Measurements from ENCODE around the gene KLHL22.
A peak's percentile ranks its signal among the peaks of the same experiment; 100 is the strongest.
"Not testable (repeated sequence)": the region's sequence is repeated elsewhere in the genome, so short reads cannot be mapped to it uniquely, and the experiment has no call there.

Gene KLHL22

GRCh38 chr22:20400606-20401375, 94.8 kb downstream of the KLHL22 start:
- no peak for DNase-seq (ENCODE audit: low read depth in 3 of 3)

DNA sequence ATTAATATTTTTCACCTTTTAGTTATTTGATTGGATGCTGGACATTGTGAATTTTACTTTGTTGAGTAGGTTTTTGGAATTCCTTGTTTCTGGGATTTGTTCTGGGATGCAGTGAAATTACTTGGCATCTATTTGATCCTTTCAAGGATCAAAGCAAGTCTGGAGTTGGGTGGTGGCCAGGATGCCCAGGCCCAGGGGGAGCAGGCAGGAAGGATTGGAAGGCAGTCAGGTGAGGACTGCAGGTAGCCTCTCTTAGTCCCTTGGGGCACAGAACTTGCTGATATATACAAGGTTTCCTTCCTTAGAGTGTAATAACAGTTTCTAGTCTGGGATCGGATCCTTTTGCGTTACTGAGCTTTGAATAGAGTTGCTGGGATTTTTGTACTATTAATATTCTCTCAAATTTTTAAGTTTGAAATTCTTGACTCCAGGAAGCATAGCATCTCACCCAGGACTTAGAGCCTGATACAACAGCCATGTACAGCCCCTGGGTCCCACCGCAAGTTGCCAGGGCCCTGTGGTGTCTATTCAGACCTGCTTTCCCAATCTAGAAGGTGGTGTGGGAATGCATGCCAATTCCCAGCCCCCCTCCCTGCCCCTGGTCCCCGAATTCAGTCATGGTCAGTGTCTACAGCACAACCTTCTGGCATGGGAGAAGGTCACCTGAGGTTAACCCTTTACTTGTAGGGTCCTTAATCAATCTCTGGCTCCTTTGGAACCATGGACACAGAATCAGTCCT, 95.6 kb downstream of the KLHL22 start:
- DNase-seq (ENCODE audit: low read depth in 3 of 3): no peak

GRCh38 chr22:20398420-20398819, 97.2 kb downstream of the KLHL22 start:
- no peak for DNase-seq (ENCODE audit: low read depth in 3 of 3)

DNA sequence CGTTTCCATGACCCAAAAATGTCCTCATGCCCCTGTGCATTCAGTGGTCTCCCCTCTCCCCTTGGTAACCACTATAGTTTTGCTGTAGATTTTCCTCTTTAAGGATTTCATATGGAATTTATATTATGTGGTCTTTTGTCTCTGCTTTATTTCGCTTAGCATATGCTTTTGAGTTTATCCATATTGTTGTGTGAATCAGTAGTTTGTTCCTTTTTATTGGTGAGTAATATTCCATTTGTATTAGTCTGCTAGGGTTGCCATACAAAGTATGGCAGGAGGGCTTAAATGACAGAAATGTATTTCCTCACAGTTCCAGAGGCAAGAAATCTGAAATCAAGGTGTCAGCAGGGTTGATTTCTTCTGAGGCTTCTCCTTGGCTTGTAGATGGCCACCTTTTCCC, 98.1 kb downstream of the KLHL22 start:
- DNase-seq (ENCODE audit: low read depth in 3 of 3): no peak

DNA sequence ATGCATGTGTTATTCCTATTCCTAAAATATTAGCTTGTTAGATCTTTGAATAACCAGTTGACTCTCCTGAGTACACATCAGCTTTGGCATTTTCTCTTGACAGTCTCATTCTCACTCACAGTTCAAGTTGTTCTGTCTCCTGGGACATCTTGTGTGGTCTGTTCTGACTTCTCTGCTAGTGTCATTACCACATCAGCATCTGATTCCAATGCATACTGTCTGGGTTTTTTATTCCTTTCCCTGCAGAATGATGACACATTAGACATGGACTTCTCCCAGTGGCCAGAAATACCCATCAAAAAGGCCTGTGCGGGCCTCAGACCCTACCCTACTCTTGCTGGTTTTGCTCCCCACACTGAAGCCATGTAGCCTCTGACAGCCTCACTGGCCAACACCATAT, 99.0 kb downstream of the KLHL22 start:
- DNase-seq (ENCODE audit: low read depth in 3 of 3): no peak

GRCh38 chr22:20395907-20396287, 99.7 kb downstream of the KLHL22 start:
- no peak for DNase-seq (ENCODE audit: low read depth in 3 of 3)

- DNase-seq (ENCODE audit: low read depth in 3 of 3): no peak
Measured at GRCh38 chr22:20395181-20395906, 100.3 kb downstream of the KLHL22 start.

- DNase-seq (ENCODE audit: low read depth in 3 of 3): peak; percentile 62 to 71 (median 67)
Measured at GRCh38 chr22:20393705-20394476, 101.7 kb downstream of the KLHL22 start, which contains the start of gene ZNF74. ZNF74 (plus strand) TSS chr22:20394151; CDS start chr22:20394629, 478 bp downstream.

DNA sequence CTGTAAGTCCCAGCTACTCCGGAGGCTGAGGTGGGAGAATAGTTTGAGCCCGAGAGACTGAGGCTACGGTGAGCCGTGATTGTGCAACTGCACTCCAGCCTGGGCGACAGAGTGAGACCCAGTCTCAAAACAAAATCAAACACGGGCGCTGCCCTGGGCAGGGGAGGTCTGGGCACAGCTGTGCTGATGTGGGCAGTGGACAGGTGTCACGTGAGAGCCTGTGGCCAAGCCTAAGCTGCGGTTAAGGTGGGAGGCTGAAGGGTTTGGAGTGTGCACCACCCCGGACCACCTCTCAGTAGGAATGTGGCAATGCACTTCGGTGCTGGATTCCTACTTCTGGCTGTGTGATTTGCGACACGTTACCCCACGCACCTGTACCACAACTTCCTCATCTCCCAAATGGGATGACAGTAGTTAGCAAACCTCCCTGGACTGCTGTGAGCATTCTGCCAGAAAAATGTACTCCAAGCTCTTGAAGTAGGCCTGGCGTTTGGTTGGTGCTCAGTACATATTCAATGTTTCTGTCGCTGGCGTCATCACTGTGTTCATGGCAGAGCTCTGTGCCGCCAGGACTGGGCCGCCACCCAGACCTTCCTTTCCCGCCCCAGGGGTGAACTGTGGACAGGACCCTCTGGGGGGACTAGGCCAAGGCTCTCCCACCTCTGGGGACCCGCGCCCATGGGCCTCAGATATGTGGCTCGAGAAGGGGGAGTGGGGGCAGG, 102.5 kb downstream of the KLHL22 start:
- DNase-seq (ENCODE audit: low read depth in 3 of 3): no peak

- not testable (repeated sequence) for DNase-seq (ENCODE audit: low read depth in 3 of 3)
Measured at GRCh38 chr22:20392365-20392881, 103.2 kb downstream of the KLHL22 start.
